Measurements from ENCODE around the gene HOXB9. TPM values are rescaled to one million over a fixed set of nuclear protein-coding genes. Genes with fewer than 3 reads are reported as not detected.

Gene HOXB9
- total RNA-seq, 1 donor from 2014 or later = 0.13 TPM

- Mint-ChIP-seq H3K27ac (peak within 1 kb of the TSS; percentile 36), H3K9me3 (no peaks in the 10 kb centered on the region), H3K4me3 (peak within 1 kb of the TSS; percentile 44), H3K36me3 (ENCODE audit: low read depth) (peaks cover 7% of the 10 kb centered on the region), H3K4me1 (peaks cover 50% of the 10 kb centered on the region), H3K27me3 (peaks cover 57% of the 10 kb centered on the region)
- ATAC-seq (ENCODE audit: low read depth) (no peak), DNase-seq (no peak)
- CTCF ChIA-PET = interaction anchor here (1.0 to 2.7 kb wide), 6 partner anchors 16 to 352 kb away, joined by 3 to 27 read pairs (median 3); partner anchors contain the start of gene HOXB5
- POLR2A ChIA-PET = interaction anchor here (0.6 to 1.4 kb wide), 3 partner anchors 22 to 293 kb away, joined by 3 to 7 read pairs (median 5); partner anchors contain the start of gene HOXB5
- TF ChIP-seq CTCF (IDR thresholded peaks at IDR 0.05) = no peak
- intact Hi-C loops (cut with micrococcal nuclease) = loop anchor here (10.0 kb wide), 2 partner anchors 379 to 771 kb away; partner anchors contain the start of genes IGF2BP1 and SCRN2
Observed at GRCh38 chr17:48615047-48615962, 10.9 kb downstream of the HOXB9 start, which contains the start of gene HOXB8. HOXB8 (minus strand) TSS chr17:48615292; CDS start chr17:48614704, 588 bp downstream.

- intact Hi-C loops (cut with micrococcal nuclease) = loop anchor here (1.0 to 10.0 kb wide), 6 partner anchors 17 to 769 kb away; partner anchors contain the start of genes IGF2BP1 and SCRN2
- no peak for TF ChIP-seq CTCF (IDR thresholded peaks at IDR 0.05)
- Mint-ChIP-seq H3K4me3 (peak overlapping the region; percentile 46), H3K4me1 (peaks cover 49% of the 10 kb centered on the region), H3K36me3 (ENCODE audit: low read depth) (peaks cover 7% of the 10 kb centered on the region), H3K9me3 (no peaks in the 10 kb centered on the region), H3K27me3 (peaks cover 56% of the 10 kb centered on the region), H3K27ac (peak overlapping the region; percentile 18)
- ChIA-PET POLR2A (interaction anchor here (0.7 to 1.4 kb wide), 2 partner anchors 21 to 25 kb away, joined by 5 to 6 read pairs; partner anchors contain the start of gene HOXB5), CTCF (interaction anchor here (1.1 to 2.7 kb wide), 3 partner anchors 18 to 111 kb away, joined by 4 to 27 read pairs (median 6); partner anchors contain the start of gene HOXB5)
- peak; percentile 47 for DNase-seq
- ATAC-seq (ENCODE audit: low read depth) = no peak
Observed at GRCh38 chr17:48613862-48614694, 12.1 kb downstream of the HOXB9 start.

GRCh38 chr17:48612854-48613691, 13.1 kb downstream of the HOXB9 start:
- Mint-ChIP-seq H3K27me3 (peaks cover 51% of the 10 kb centered on the region), H3K4me3 (peak overlapping the region; percentile 81), H3K9me3 (no peaks in the 10 kb centered on the region), H3K27ac (peak overlapping the region; percentile 66), H3K4me1 (peaks cover 40% of the 10 kb centered on the region), H3K36me3 (ENCODE audit: low read depth) (peaks cover 7% of the 10 kb centered on the region)
- ChIA-PET CTCF (interaction anchor here (0.6 to 2.7 kb wide), 13 partner anchors 9 to 539 kb away, joined by 3 to 27 read pairs (median 3); partner anchors contain the start of gene HOXB5), POLR2A (interaction anchor here (0.6 to 1.0 kb wide), 11 partner anchors 12 to 1546 kb away, joined by 3 to 13 read pairs (median 4); partner anchors contain the start of genes HOXB9 and NFE2L1)
- TF ChIP-seq CTCF (IDR thresholded peaks at IDR 0.05) = no peak
- intact Hi-C loops (cut with micrococcal nuclease) = loop anchor here (1.0 to 10.0 kb wide), 6 partner anchors 16 to 768 kb away; partner anchors contain the start of genes IGF2BP1 and SCRN2
- DNase-seq (peak; percentile 57), ATAC-seq (ENCODE audit: low read depth) (peak; percentile 68)

GRCh38 chr17:48612456-48612853, 13.7 kb downstream of the HOXB9 start:
- intact Hi-C loops (cut with micrococcal nuclease) = loop anchor here (2.0 to 10.0 kb wide), 5 partner anchors 16 to 768 kb away; partner anchors contain the start of genes IGF2BP1 and SCRN2
- peaks cover 7% of the 10 kb centered on the region for H3K36me3 Mint-ChIP-seq (ENCODE audit: low read depth)
- H3K27ac Mint-ChIP-seq = peak overlapping the region; percentile 66
- H3K27me3 Mint-ChIP-seq = peaks cover 51% of the 10 kb centered on the region
- ChIA-PET CTCF (interaction anchor here (0.7 to 2.7 kb wide), 12 partner anchors 8 to 539 kb away, joined by 3 to 27 read pairs (median 3); partner anchors contain the start of gene HOXB5), POLR2A (interaction anchor here (0.6 to 1.0 kb wide), 7 partner anchors 11 to 730 kb away, joined by 3 to 13 read pairs (median 4); partner anchors contain the start of genes HOXB9 and NFE2L1)
- H3K9me3 Mint-ChIP-seq = no peaks in the 10 kb centered on the region
- DNase-seq = no peak
- peaks cover 40% of the 10 kb centered on the region for H3K4me1 Mint-ChIP-seq
- TF ChIP-seq CTCF (IDR thresholded peaks at IDR 0.05) = no peak
- ATAC-seq (ENCODE audit: low read depth) = peak; percentile 3
- peak overlapping the region; percentile 81 for H3K4me3 Mint-ChIP-seq
